ENCODE results near the gene PIK3R3.

- no peak for TF ChIP-seq POLR2A (IDR thresholded peaks at IDR 0.05)
- no peak for TF ChIP-seq CTCF (IDR thresholded peaks at IDR 0.05)
- no peak for TF ChIP-seq POLR2AphosphoS5 (IDR thresholded peaks at IDR 0.05)
Observed at GRCh38 chr1:46061146-46061545, 71.3 kb downstream of the PIK3R3 start.
